Endothelial cell of umbilical vein (primary cell): ENCODE data around the gene CSNK1A1. TPM values are rescaled to one million over a fixed set of nuclear protein-coding genes. Genes with fewer than 3 reads are reported as not detected.

Experiments used
- BruUV-seq: library from RNA; stranded (reverse); fragments of 400-500 nt; replicated peaks from 2 replicates; lab custom pipeline; 2021; lab: Mats Ljungman, UMichigan
- CTCF ChIA-PET: fragments of 300-600, 350-600 bp; sonication (Branson Sonifier 250); formaldehyde crosslinking; loops from one replicate; lab custom pipeline; 2021; ENCODE audit warnings: antibody characterized with exemption, inconsistent platforms; lab: Charles Lee
- POLR2A ChIA-PET: fragments of 300-600, 350-600 bp; sonication (Branson Sonifier 250); formaldehyde crosslinking; loops from one replicate; lab custom pipeline; 2021; ENCODE audit warnings: antibody characterized with exemption, inconsistent platforms; lab: Charles Lee
- DNase-seq: peaks from one replicate; pipeline ENCODE4 v3.0.0-alpha.2; 2011; ENCODE audit warnings: low read depth, low spot score
- FAIRE-seq: peaks from 2 replicates; lab custom pipeline; 2011; peaks lifted over from hg19 to GRCh38; lab: Jason Lieb, UNC
- H2AFZ ChIP-seq: 2 replicates; pipeline ENCODE4 v1.6.0; 2012; ENCODE audit warnings: low read depth, low read length, control low read depth, inconsistent platforms
- H3K27ac ChIP-seq: 2 replicates; pipeline ENCODE4 v1.5.1; 2011; ENCODE audit warnings: low read depth, mild to moderate bottlenecking, control low read depth, low read length, moderate library complexity; ENCODE audit not compliant: insufficient read depth
- H3K27me3 ChIP-seq, 2 experiments: 2 replicates each; pipeline versions ENCODE4 v1.6.0 to v1.6.1; 2011; ENCODE audit warnings: low read length in 2 of 2, mixed read lengths in 1 of 2; ENCODE audit not compliant: control insufficient read depth in 2 of 2, insufficient read depth in 2 of 2
- H3K36me3 ChIP-seq, 2 experiments: 2 replicates in 1 of 2; 3 replicates in 1 of 2; pipeline ENCODE4 v1.5.1; 2011; ENCODE audit warnings: low read length in 2 of 2, mild to moderate bottlenecking in 1 of 2, moderate library complexity in 1 of 2; ENCODE audit not compliant: control insufficient read depth in 2 of 2, insufficient read depth in 2 of 2; ENCODE audit errors: extremely low read depth in 1 of 2
- H3K4me1 ChIP-seq: 3 replicates; pipeline ENCODE4 v1.5.1; 2011; ENCODE audit warnings: mild to moderate bottlenecking, low read length; ENCODE audit not compliant: control insufficient read depth, insufficient read depth; ENCODE audit errors: extremely low read depth
- H3K4me2 ChIP-seq: 2 replicates; pipeline ENCODE4 v1.6.1; 2011; ENCODE audit warnings: low read length, control low read depth, mixed read lengths; ENCODE audit not compliant: insufficient read depth
- H3K4me3 ChIP-seq, 3 experiments: fragments of 200-600 bp in 1 of 3; sonication (generic), shearing (Covaris generic) in 1 of 3; replicated peaks in 1 of 3; 2 replicates each; pipeline ENCODE4 v1.5.1; 2011 to 2016; ENCODE audit warnings: control low read depth in 3 of 3, low read length in 3 of 3, mild to moderate bottlenecking in 2 of 3, inconsistent platforms in 1 of 3, low read depth in 1 of 3, moderate library complexity in 1 of 3; ENCODE audit not compliant: insufficient read depth in 1 of 3
- H3K79me2 ChIP-seq: 2 replicates; pipeline ENCODE4 v1.6.0; 2012; ENCODE audit warnings: low read length, inconsistent platforms; ENCODE audit not compliant: control insufficient read depth, insufficient read depth
- H3K9ac ChIP-seq: replicated peaks from 2 replicates; pipeline ENCODE3; 2011; ENCODE audit warnings: low read length, control low read depth; ENCODE audit not compliant: insufficient read depth; ENCODE audit errors: extremely low read depth
- H3K9me1 ChIP-seq: replicated peaks from 3 replicates; pipeline ENCODE4 v1.6.0; 2011; ENCODE audit warnings: mild to moderate bottlenecking, low read length; ENCODE audit not compliant: control insufficient read depth, insufficient read depth; ENCODE audit errors: extremely low read depth
- H3K9me3 ChIP-seq: replicated peaks from 2 replicates; pipeline ENCODE4 v1.5.1; 2012; ENCODE audit warnings: low read length, inconsistent platforms; ENCODE audit not compliant: control insufficient read depth, insufficient read depth
- H4K20me1 ChIP-seq: replicated peaks from 2 replicates; pipeline ENCODE3; 2011; ENCODE audit warnings: mild to moderate bottlenecking, low read length; ENCODE audit not compliant: control insufficient read depth, insufficient read depth; ENCODE audit errors: extremely low read depth
- CTCF ChIP-seq, 2 donors: IDR thresholded peaks; 1 replicate in 1 of 2; 2 replicates in 1 of 2; pipeline ENCODE4 v1.5.1; 2011; ENCODE audit warnings: low read length in 2 of 2, mild to moderate bottlenecking in 2 of 2, moderate library complexity in 2 of 2, control low read depth in 1 of 2, inconsistent platforms in 1 of 2, low read depth in 1 of 2; ENCODE audit not compliant: insufficient read depth in 1 of 2; ENCODE audit errors: extremely low read depth in 1 of 2
- EZH2 ChIP-seq: IDR thresholded peaks from 2 replicates; pipeline ENCODE4 v1.6.1; 2012; ENCODE audit warnings: borderline replicate concordance, low read depth, mild to moderate bottlenecking, moderate library complexity, low read length, inconsistent platforms; ENCODE audit not compliant: severe bottlenecking
- FOS ChIP-seq: IDR thresholded peaks from 2 replicates; pipeline ENCODE4 v1.6.1; 2011; ENCODE audit warnings: mild to moderate bottlenecking, low read length, moderate library complexity, borderline replicate concordance; ENCODE audit not compliant: insufficient read depth
- GATA2 ChIP-seq: IDR thresholded peaks from 2 replicates; pipeline ENCODE4 v1.7.0; 2011; ENCODE audit warnings: low read depth, mild to moderate bottlenecking, moderate library complexity, mixed read lengths, low read length; ENCODE audit not compliant: insufficient read length, insufficient read depth
- JUN ChIP-seq: IDR thresholded peaks from 2 replicates; pipeline ENCODE4 v1.6.1; 2011; ENCODE audit warnings: borderline replicate concordance, low read depth; ENCODE audit not compliant: insufficient read length, insufficient read depth
- MAX ChIP-seq: IDR thresholded peaks from 2 replicates; pipeline ENCODE4 v1.6.1; 2011; ENCODE audit not compliant: insufficient read depth, insufficient read length
- MYC ChIP-seq: IDR thresholded peaks from one replicate; pipeline ENCODE4 v1.6.1; 2011; ENCODE audit warnings: mild to moderate bottlenecking, low read depth, low read length
- POLR2A ChIP-seq: IDR thresholded peaks from 2 replicates; pipeline ENCODE4 v1.6.1; 2012; ENCODE audit warnings: low read depth, mild to moderate bottlenecking, control low read depth, low read length
- POLR2AphosphoS5 ChIP-seq: IDR thresholded peaks from 2 replicates; pipeline ENCODE4 v1.6.1; 2012; ENCODE audit warnings: low read depth, mild to moderate bottlenecking, control low read depth, low read length, moderate library complexity; ENCODE audit not compliant: insufficient read depth
- dilution Hi-C: fragments of 300-500 bp; cut with MboI; formaldehyde crosslinking; loops from one replicate; pipeline ENCODE4 v1.15.0; 2019; ENCODE audit warnings: low sequenced_read_pairs; ENCODE audit not compliant: extremely low pct_ligation_motif_present
- intact Hi-C: fragments of 100-400 bp; cut with micrococcal nuclease; formaldehyde crosslinking; loops from one replicate; pipeline ENCODE4 v1.10.0; 2022
- polyA plus RNA-seq, 4 experiments: library from polyadenylated mRNA; depleted of rRNA in 3 of 4; stranded (reverse) in 3 of 4; unstranded in 1 of 4; fragments of >200 nt; gene quantifications; 2 replicates each; pipeline versions ENCODE4 v1.2.1 to v1.2.3, GENCODE V29; 2011 to 2012; ENCODE audit warnings: missing spikeins in 1 of 4
- total RNA-seq: library from RNA; stranded (reverse); gene quantifications from 2 replicates; pipeline ENCODE4 v1.2.3, GENCODE V29; 2021

The CSNK1A1 gene
- total and polyA plus RNA-seq, 2 donors (not counting 3 experiments of a cell fraction or from before 2014, with no cell fraction given): 74.1 to 253 TPM

GRCh38 chr5:149581192-149581861, 30.1 kb upstream of the CSNK1A1 start, which contains the start of gene ARHGEF37:
ARHGEF37 (plus strand) TSS chr5:149581498; CDS start chr5:149597770, 16,272 bp downstream.
- Histone ChIP-seq H3K4me1 (peaks cover 29% of the 10 kb centered on the region), H3K36me3 (no peaks in the 10 kb centered on the region), H3K27me3 (no peaks in the 10 kb centered on the region), H3K27ac (peak within 1 kb of the TSS; percentile 83), H3K4me2 (peak within 1 kb of the TSS; percentile 75), H3K9me1 (no peaks in the 10 kb centered on the region), H3K9ac (peak within 1 kb of the TSS; percentile 66), H3K9me3 (no peaks in the 10 kb centered on the region), H3K4me3 (peak within 1 kb of the TSS; percentile 14 to 54 (median 34)), H3K79me2 (no peaks in the 10 kb centered on the region), H2AFZ (peak within 1 kb of the TSS; percentile 82), H4K20me1 (no peaks in the 10 kb centered on the region)
- DNase-seq: peak; percentile 93
- FAIRE-seq: peak; percentile 91
- ChIA-PET CTCF (interaction anchor here (0.8 to 5.5 kb wide), 11 partner anchors 13 to 316 kb away, joined by 3 to 40 read pairs (median 4); no protein-coding TSS in a partner anchor), POLR2A (interaction anchor here (1.3 to 2.1 kb wide), 3 partner anchors 15 to 129 kb away, joined by 4 to 7 read pairs (median 6); no protein-coding TSS in a partner anchor)
- intact Hi-C loops: loop anchor here (1.0 kb wide), 3 partner anchors 15 to 37 kb away; no protein-coding TSS in a partner anchor
- TF ChIP-seq POLR2A (peak; percentile 31), GATA2 (no peak)
- dilution Hi-C loops: no loop called here
- BruUV-seq: no TSS peak

- Histone ChIP-seq H3K4me2 (peak overlapping the region; percentile 75), H3K36me3 (no peaks in the 10 kb centered on the region), H3K27ac (peak overlapping the region; percentile 83), H3K9ac (peak overlapping the region; percentile 66), H3K4me1 (peaks cover 29% of the 10 kb centered on the region), H2AFZ (peak overlapping the region; percentile 82), H3K27me3 (no peaks in the 10 kb centered on the region), H3K79me2 (no peaks in the 10 kb centered on the region), H4K20me1 (no peaks in the 10 kb centered on the region), H3K9me3 (no peaks in the 10 kb centered on the region), H3K4me3 (peak overlapping the region in 2 of 3 experiments; percentile 14 to 54), H3K9me1 (no peaks in the 10 kb centered on the region)
- FAIRE-seq (peak; percentile 4), DNase-seq (no peak)
- ChIA-PET POLR2A (interaction anchor here (1.3 to 1.9 kb wide), 2 partner anchors 19 to 129 kb away, joined by 4 to 6 read pairs; no protein-coding TSS in a partner anchor), CTCF (interaction anchor here (1.2 to 5.5 kb wide), 5 partner anchors 15 to 146 kb away, joined by 3 to 40 read pairs (median 5); no protein-coding TSS in a partner anchor)
- TSS peak; percentile 84 for BruUV-seq
- intact Hi-C loops (loop anchor here (1.0 kb wide), 3 partner anchors 16 to 38 kb away; no protein-coding TSS in a partner anchor), dilution Hi-C loops (no loop called here)
- TF ChIP-seq POLR2AphosphoS5: no peak
- TF ChIP-seq EZH2: no peak
- TF ChIP-seq MAX: no peak
- no peak for TF ChIP-seq POLR2A
- no peak for TF ChIP-seq CTCF (IDR thresholded peaks at IDR 0.05; ENCODE audit: extremely low read depth in 1 of 2, insufficient read depth in 1 of 2, low read depth in 1 of 2, low read length in 2 of 2)
- TF ChIP-seq MYC: no peak
- no peak for TF ChIP-seq JUN
- TF ChIP-seq FOS: no peak
- no peak for TF ChIP-seq GATA2
These were observed 29.6 kb upstream of the CSNK1A1 start for GRCh38 chr5:149580808-149581191.
